ENCODE results near the gene CYP19A1.

Gene CYP19A1

DNA sequence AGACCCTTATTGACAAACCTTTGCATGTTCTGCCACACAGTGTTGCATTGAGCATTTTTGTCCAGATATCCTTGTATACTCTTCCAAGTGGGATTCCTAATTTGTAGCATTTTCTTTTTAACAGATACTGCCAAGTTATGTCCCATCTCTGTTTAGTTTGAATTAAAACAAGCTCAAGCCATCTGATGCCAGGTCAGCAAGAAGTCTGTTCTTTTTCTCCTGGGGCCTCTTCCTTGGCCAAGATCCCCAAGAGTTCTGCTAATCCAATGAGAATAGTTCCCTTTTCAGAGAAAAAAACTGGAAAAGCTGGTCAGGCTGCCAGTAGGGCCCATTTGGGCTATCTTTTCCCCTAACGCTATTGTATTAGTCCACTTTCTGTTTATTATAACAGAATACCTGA lies 32.9 kb upstream of the CYP19A1 start:
- WGBS (ENCODE audit: extremely low coverage, insufficient coverage, insufficient read length) = no CpG with 5 or more reads among the region's 1 CpG
- Histone ChIP-seq H4K91ac (ENCODE audit: low read depth, low read length) (no peak overlapping the region), H3K27ac (ENCODE audit: low read depth, low read length) (no peak overlapping the region), H3K9ac (ENCODE audit: low read length) (no peak overlapping the region), H2BK12ac (ENCODE audit: low read length) (no peak overlapping the region), H4K8ac (ENCODE audit: low read depth, low read length) (no peak overlapping the region), H2BK5ac (ENCODE audit: low read depth, low read length, poor library complexity) (no peak overlapping the region), H3K79me1 (ENCODE audit: low read length) (peaks cover 2% of the 10 kb centered on the region), H3K4me2 (ENCODE audit: low read length) (no peak overlapping the region), H3K18ac (ENCODE audit: low read length) (no peak overlapping the region), H4K12ac (ENCODE audit: low read depth, low read length) (no peak overlapping the region), H3K4me3 (ENCODE audit: low read depth, low read length) (no peak overlapping the region), H3K23ac (ENCODE audit: low read length) (no peak overlapping the region), H3K9me3 (ENCODE audit: insufficient read depth, low read depth, low read length) (no peaks in the 10 kb centered on the region), H2AK5ac (ENCODE audit: low read length) (no peak overlapping the region), H2BK120ac (ENCODE audit: insufficient read depth, low read length, poor library complexity) (no peak overlapping the region), H2AFZ (ENCODE audit: insufficient read depth, low read length, poor library complexity) (no peak overlapping the region), H3K27me3 (ENCODE audit: insufficient read depth, low read length) (no peaks in the 10 kb centered on the region), H3K14ac (ENCODE audit: low read length) (no peak overlapping the region), H3K4me1 (ENCODE audit: control insufficient read depth in 1 of 2, insufficient read depth in 2 of 2, low read length in 2 of 2) (peaks cover 0 to 3% of the 10 kb centered on the region in 2 experiments), H3K36me3 (ENCODE audit: control insufficient read depth in 1 of 2, insufficient read depth in 2 of 2, low read length in 2 of 2) (no peaks in the 10 kb centered on the region), H3K4ac (ENCODE audit: low read depth, low read length) (no peak overlapping the region), H3K79me2 (ENCODE audit: control insufficient read depth, insufficient read depth, low read length, poor library complexity) (no peaks in the 10 kb centered on the region)
- no peak for DNase-seq

DNA sequence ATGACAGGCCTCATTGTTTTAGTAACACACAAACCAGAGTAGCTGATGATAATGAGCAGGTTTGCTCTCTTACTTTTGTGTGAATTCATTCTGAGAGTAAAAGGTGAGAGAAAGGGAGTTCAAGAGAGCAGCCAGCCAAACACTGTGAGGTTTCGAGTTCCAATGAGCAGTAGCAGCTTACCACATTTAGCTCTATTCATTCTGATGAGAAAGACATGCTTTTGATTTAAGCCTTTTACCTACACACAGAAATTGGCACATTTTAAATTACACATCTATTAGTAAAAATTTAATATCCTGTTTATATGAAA lies 31.0 kb upstream of the CYP19A1 start:
- no peaks in the 10 kb centered on the region for H3K27me3 ChIP-seq (ENCODE audit: insufficient read depth, low read length)

DNA sequence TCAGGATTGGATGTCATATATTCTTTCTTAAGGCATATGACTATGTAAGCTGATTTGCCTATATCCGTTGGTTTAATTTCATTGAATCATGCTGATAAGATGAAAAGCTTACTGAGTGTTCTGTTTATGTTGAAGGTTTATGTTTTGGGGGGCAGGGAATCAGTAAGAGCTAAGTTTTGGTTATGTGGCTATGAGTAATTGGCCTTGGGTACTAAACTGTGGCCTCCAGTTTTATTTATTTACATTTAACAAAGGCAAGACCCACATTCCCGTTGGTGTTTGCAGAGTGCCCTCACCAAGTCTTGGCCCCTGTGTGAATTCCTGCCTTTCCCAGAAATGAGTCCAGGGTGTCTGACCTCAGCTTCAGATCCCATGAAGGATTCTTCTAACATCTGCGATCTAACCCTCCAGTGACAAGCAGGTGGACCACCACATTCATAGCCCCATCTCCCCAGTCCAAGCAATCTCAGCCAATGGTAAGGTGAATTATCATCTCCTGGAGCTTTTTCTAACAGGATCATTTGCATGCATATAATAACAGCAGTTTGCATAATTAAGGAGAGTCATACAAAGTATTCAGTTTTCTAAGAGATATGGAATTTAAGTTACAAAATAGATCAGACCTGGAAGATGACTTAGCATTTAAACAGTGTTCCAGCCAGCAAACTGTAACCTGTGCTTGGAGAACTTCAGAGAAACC lies 30.5 kb upstream of the CYP19A1 start:
- no peak for DNase-seq
- H2AFZ ChIP-seq (ENCODE audit: insufficient read depth, low read length, poor library complexity) = no peak overlapping the region
- H2BK12ac ChIP-seq (ENCODE audit: low read length) = no peak overlapping the region
- no peak overlapping the region for H2AK5ac ChIP-seq (ENCODE audit: low read length)
- no peak overlapping the region for H3K9ac ChIP-seq (ENCODE audit: low read length)
- H3K79me2 ChIP-seq (ENCODE audit: control insufficient read depth, insufficient read depth, low read length, poor library complexity) = no peaks in the 10 kb centered on the region
- no peaks in the 10 kb centered on the region for H3K36me3 ChIP-seq (ENCODE audit: control insufficient read depth in 1 of 2, insufficient read depth in 2 of 2, low read length in 2 of 2)
- no peak overlapping the region for H2BK120ac ChIP-seq (ENCODE audit: insufficient read depth, low read length, poor library complexity)
- H3K4me2 ChIP-seq (ENCODE audit: low read length) = no peak overlapping the region
- H3K4me1 ChIP-seq (ENCODE audit: control insufficient read depth in 1 of 2, insufficient read depth in 2 of 2, low read length in 2 of 2) = no peaks in the 10 kb centered on the region
- no peak overlapping the region for H3K4ac ChIP-seq (ENCODE audit: low read depth, low read length)
- no peak overlapping the region for H4K12ac ChIP-seq (ENCODE audit: low read depth, low read length)
- no peak overlapping the region for H3K4me3 ChIP-seq (ENCODE audit: low read depth, low read length)
- no peak overlapping the region for H3K23ac ChIP-seq (ENCODE audit: low read length)
- H4K8ac ChIP-seq (ENCODE audit: low read depth, low read length) = no peak overlapping the region
- H3K14ac ChIP-seq (ENCODE audit: low read length) = no peak overlapping the region
- H2BK5ac ChIP-seq (ENCODE audit: low read depth, low read length, poor library complexity) = no peak overlapping the region
- no peaks in the 10 kb centered on the region for H3K27me3 ChIP-seq (ENCODE audit: insufficient read depth, low read length)
- no peak overlapping the region for H4K91ac ChIP-seq (ENCODE audit: low read depth, low read length)
- H3K18ac ChIP-seq (ENCODE audit: low read length) = no peak overlapping the region
- no peaks in the 10 kb centered on the region for H3K9me3 ChIP-seq (ENCODE audit: insufficient read depth, low read depth, low read length)
- no peaks in the 10 kb centered on the region for H3K79me1 ChIP-seq (ENCODE audit: low read length)
- H3K27ac ChIP-seq (ENCODE audit: low read depth, low read length) = no peak overlapping the region
- no CpG with 5 or more reads among the region's 3 CpGs for WGBS (ENCODE audit: extremely low coverage, insufficient coverage, insufficient read length)

More for the DNA sequence above, 31.0 kb upstream of the CYP19A1 start:
- no peak overlapping the region for H2BK5ac ChIP-seq (ENCODE audit: low read depth, low read length, poor library complexity)
- H3K4me2 ChIP-seq (ENCODE audit: low read length) = no peak overlapping the region
- H4K12ac ChIP-seq (ENCODE audit: low read depth, low read length) = no peak overlapping the region
- no peak overlapping the region for H2AK5ac ChIP-seq (ENCODE audit: low read length)
- H2BK12ac ChIP-seq (ENCODE audit: low read length) = no peak overlapping the region
- H4K8ac ChIP-seq (ENCODE audit: low read depth, low read length) = no peak overlapping the region
- no peak overlapping the region for H2AFZ ChIP-seq (ENCODE audit: insufficient read depth, low read length, poor library complexity)
- no peak overlapping the region for H2BK120ac ChIP-seq (ENCODE audit: insufficient read depth, low read length, poor library complexity)
- DNase-seq = no peak
- no peaks in the 10 kb centered on the region for H3K4me1 ChIP-seq (ENCODE audit: control insufficient read depth in 1 of 2, insufficient read depth in 2 of 2, low read length in 2 of 2)
- no peak overlapping the region for H3K4ac ChIP-seq (ENCODE audit: low read depth, low read length)
- no peaks in the 10 kb centered on the region for H3K36me3 ChIP-seq (ENCODE audit: control insufficient read depth in 1 of 2, insufficient read depth in 2 of 2, low read length in 2 of 2)
- no peaks in the 10 kb centered on the region for H3K79me1 ChIP-seq (ENCODE audit: low read length)
- H3K4me3 ChIP-seq (ENCODE audit: low read depth, low read length) = no peak overlapping the region
- H3K18ac ChIP-seq (ENCODE audit: low read length) = no peak overlapping the region
- H3K14ac ChIP-seq (ENCODE audit: low read length) = no peak overlapping the region
- no peak overlapping the region for H3K27ac ChIP-seq (ENCODE audit: low read depth, low read length)
- no peak overlapping the region for H3K23ac ChIP-seq (ENCODE audit: low read length)
- H3K79me2 ChIP-seq (ENCODE audit: control insufficient read depth, insufficient read depth, low read length, poor library complexity) = no peaks in the 10 kb centered on the region
- no peak overlapping the region for H4K91ac ChIP-seq (ENCODE audit: low read depth, low read length)
- H3K9me3 ChIP-seq (ENCODE audit: insufficient read depth, low read depth, low read length) = no peaks in the 10 kb centered on the region
- no CpG with 5 or more reads among the region's 1 CpG for WGBS (ENCODE audit: extremely low coverage, insufficient coverage, insufficient read length)
- H3K9ac ChIP-seq (ENCODE audit: low read length) = no peak overlapping the region

- H2AFZ ChIP-seq (ENCODE audit: insufficient read depth, low read length, poor library complexity) = no peak overlapping the region
- no peak for DNase-seq
- no peak overlapping the region for H2BK120ac ChIP-seq (ENCODE audit: insufficient read depth, low read length, poor library complexity)
- H3K4me3 ChIP-seq (ENCODE audit: low read depth, low read length) = no peak overlapping the region
- H3K27ac ChIP-seq (ENCODE audit: low read depth, low read length) = no peak overlapping the region
- no peak overlapping the region for H3K23ac ChIP-seq (ENCODE audit: low read length)
- no peak overlapping the region for H3K4ac ChIP-seq (ENCODE audit: low read depth, low read length)
- no peak overlapping the region for H4K12ac ChIP-seq (ENCODE audit: low read depth, low read length)
- no peak overlapping the region for H3K18ac ChIP-seq (ENCODE audit: low read length)
- no peaks in the 10 kb centered on the region for H3K36me3 ChIP-seq (ENCODE audit: control insufficient read depth in 1 of 2, insufficient read depth in 2 of 2, low read length in 2 of 2)
- no peak overlapping the region for H3K4me2 ChIP-seq (ENCODE audit: low read length)
- peak overlapping the region; percentile 32 for H2BK12ac ChIP-seq (ENCODE audit: low read length)
- WGBS (ENCODE audit: extremely low coverage, insufficient coverage, insufficient read length) = no CpG with 5 or more reads among the region's 6 CpGs
- no peaks in the 10 kb centered on the region for H3K79me2 ChIP-seq (ENCODE audit: control insufficient read depth, insufficient read depth, low read length, poor library complexity)
- no peak overlapping the region for H2AK5ac ChIP-seq (ENCODE audit: low read length)
- no peak overlapping the region for H3K14ac ChIP-seq (ENCODE audit: low read length)
- no peaks in the 10 kb centered on the region for H3K4me1 ChIP-seq (ENCODE audit: control insufficient read depth in 1 of 2, insufficient read depth in 2 of 2, low read length in 2 of 2)
- H3K9me3 ChIP-seq (ENCODE audit: insufficient read depth, low read depth, low read length) = no peaks in the 10 kb centered on the region
- H4K8ac ChIP-seq (ENCODE audit: low read depth, low read length) = no peak overlapping the region
- no peak overlapping the region for H2BK5ac ChIP-seq (ENCODE audit: low read depth, low read length, poor library complexity)
- H3K27me3 ChIP-seq (ENCODE audit: insufficient read depth, low read length) = no peaks in the 10 kb centered on the region
- no peak overlapping the region for H3K9ac ChIP-seq (ENCODE audit: low read length)
- no peaks in the 10 kb centered on the region for H3K79me1 ChIP-seq (ENCODE audit: low read length)
- H4K91ac ChIP-seq (ENCODE audit: low read depth, low read length) = no peak overlapping the region
Observed at GRCh38 chr15:51368307-51368706, 29.9 kb upstream of the CYP19A1 start.

Measured in trophoblast cell (in vitro differentiated cells and primary cell).